Measurements from ENCODE around the gene PPM1M.

DNA sequence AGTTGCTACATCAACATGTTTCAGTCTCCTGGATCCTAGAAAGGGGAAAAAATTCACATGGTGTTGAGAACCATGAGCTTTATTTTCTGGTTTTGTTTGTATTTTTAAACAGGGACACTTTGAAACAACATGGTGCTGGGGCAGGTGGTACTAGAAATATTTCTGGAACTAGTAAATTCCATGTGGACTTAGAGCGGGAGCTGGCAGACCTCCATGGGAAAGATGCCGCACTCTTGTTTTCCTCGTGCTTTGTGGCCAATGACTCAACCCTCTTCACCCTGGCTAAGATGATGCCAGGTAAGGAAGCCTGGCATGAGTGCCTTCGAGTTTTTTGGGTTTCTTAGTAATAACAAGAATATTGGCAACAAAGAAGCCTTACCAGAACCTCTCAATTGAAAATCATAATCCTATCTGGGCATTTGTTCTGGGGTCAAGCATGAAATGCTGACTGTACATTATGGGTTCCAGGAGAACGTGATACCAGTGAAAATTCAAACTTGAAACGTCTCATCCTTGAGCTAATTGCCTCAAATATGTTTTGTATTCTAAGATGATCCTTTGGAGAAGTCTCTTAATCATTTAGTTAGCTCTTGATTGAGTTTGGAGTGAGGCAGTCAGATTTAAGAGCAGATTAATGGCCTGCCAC lies 39.7 kb upstream of the PPM1M start:
- TF ChIP-seq, protein P1, sequence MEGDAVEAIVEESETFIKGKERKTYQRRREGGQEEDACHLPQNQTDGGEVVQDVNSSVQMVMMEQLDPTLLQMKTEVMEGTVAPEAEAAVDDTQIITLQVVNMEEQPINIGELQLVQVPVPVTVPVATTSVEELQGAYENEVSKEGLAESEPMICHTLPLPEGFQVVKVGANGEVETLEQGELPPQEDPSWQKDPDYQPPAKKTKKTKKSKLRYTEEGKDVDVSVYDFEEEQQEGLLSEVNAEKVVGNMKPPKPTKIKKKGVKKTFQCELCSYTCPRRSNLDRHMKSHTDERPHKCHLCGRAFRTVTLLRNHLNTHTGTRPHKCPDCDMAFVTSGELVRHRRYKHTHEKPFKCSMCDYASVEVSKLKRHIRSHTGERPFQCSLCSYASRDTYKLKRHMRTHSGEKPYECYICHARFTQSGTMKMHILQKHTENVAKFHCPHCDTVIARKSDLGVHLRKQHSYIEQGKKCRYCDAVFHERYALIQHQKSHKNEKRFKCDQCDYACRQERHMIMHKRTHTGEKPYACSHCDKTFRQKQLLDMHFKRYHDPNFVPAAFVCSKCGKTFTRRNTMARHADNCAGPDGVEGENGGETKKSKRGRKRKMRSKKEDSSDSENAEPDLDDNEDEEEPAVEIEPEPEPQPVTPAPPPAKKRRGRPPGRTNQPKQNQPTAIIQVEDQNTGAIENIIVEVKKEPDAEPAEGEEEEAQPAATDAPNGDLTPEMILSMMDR (IDR thresholded peaks at IDR 0.05), result no peak
- no peak for TF ChIP-seq POLR2A (IDR thresholded peaks at IDR 0.05)

Data from prostate gland (tissue), 2 donors.